ENCODE results near the gene SAMD4A. TPM values are rescaled to one million over a fixed set of nuclear protein-coding genes. Genes with fewer than 3 reads are reported as not detected.

Gene SAMD4A
- polyA plus RNA-seq, 3 donors: 3.2 to 8.6 (median 4.2) TPM

GRCh38 chr14:54730156-54730961 is 163.4 kb downstream of the SAMD4A start:
- no peaks in the 10 kb centered on the region for H3K9me3 ChIP-seq (replicated peaks in 1 of 2; ENCODE audit: control insufficient read depth in 1 of 2, insufficient read depth in 1 of 2, low read length in 2 of 2)
- no peaks in the 10 kb centered on the region for H3K27me3 Mint-ChIP-seq (ENCODE audit: low read depth in 3 of 3)
- H3K9me3 Mint-ChIP-seq: no peaks in the 10 kb centered on the region
- no peaks in the 10 kb centered on the region for H3K27me3 ChIP-seq (ENCODE audit: control insufficient read depth in 2 of 2, insufficient read depth in 2 of 2, low read length in 2 of 2)
- no peak overlapping the region for H3K9ac ChIP-seq (ENCODE audit: insufficient read depth, low read length, poor library complexity, severe bottlenecking)
- peak overlapping the region; percentile 44 to 93 (median 85) for H3K27ac Mint-ChIP-seq
- H3K27ac ChIP-seq (ENCODE audit: low read depth in 1 of 2, low read length in 2 of 2): peak overlapping the region; percentile 17 to 79
- H3K36me3 Mint-ChIP-seq: no peaks in the 10 kb centered on the region
- peaks cover 17% of the 10 kb centered on the region for H3K4me1 Mint-ChIP-seq
- no peaks in the 10 kb centered on the region for H3K36me3 ChIP-seq (replicated peaks in 1 of 2; ENCODE audit: control insufficient read depth in 1 of 2, insufficient read depth in 2 of 2, low read length in 2 of 2)
- H3K4me3 Mint-ChIP-seq: peak overlapping the region; percentile 59 to 85
- H4K20me1 ChIP-seq (ENCODE audit: insufficient read depth, low read length): no peaks in the 10 kb centered on the region
- intact Hi-C loops (cut with micrococcal nuclease): no loop called here
- H3K79me2 ChIP-seq (ENCODE audit: insufficient read depth, low read length): no peaks in the 10 kb centered on the region
- peak; percentile 68 to 78 (median 69) for DNase-seq
- H3K4me1 ChIP-seq (ENCODE audit: control insufficient read depth in 1 of 2, insufficient read depth in 2 of 2, low read length in 2 of 2): peaks cover 14 to 15% of the 10 kb centered on the region in 2 donors
- 0% methylated on average over 2 of the region's 6 CpGs for WGBS (ENCODE audit: insufficient coverage)
- TF ChIP-seq CTCF (IDR thresholded peaks at IDR 0.05): no peak
- H3K4me2 ChIP-seq (replicated peaks; ENCODE audit: extremely low read depth, low read length, poor library complexity, severe bottlenecking): peak overlapping the region; percentile 61
- peak overlapping the region in 2 of 3 experiments; percentile 25 to 48 for H3K4me3 ChIP-seq (replicated peaks in 1 of 3; ENCODE audit: low read depth in 2 of 3, low read length in 3 of 3)
- H2AFZ ChIP-seq (ENCODE audit: insufficient read depth, low read depth, low read length, poor library complexity, severe bottlenecking): peak overlapping the region; percentile 52

GRCh38 chr14:54734966-54735365 is 168.0 kb downstream of the SAMD4A start:
- Mint-ChIP-seq H3K27me3 (ENCODE audit: low read depth in 3 of 3) (peaks cover 0 to 3% (median 0%) of the 10 kb centered on the region in 3 donors), H3K27ac (no peak overlapping the region), H3K9me3 (peaks cover 0 to 2% (median 0%) of the 10 kb centered on the region in 7 donors), H3K36me3 (no peaks in the 10 kb centered on the region), H3K4me1 (peaks cover 12% of the 10 kb centered on the region), H3K4me3 (no peak overlapping the region)
- no peak overlapping the region for H3K27ac ChIP-seq (ENCODE audit: low read depth in 1 of 2, low read length in 2 of 2)
- H4K20me1 ChIP-seq (ENCODE audit: insufficient read depth, low read length): no peaks in the 10 kb centered on the region
- intact Hi-C loops (cut with micrococcal nuclease): no loop called here
- 90% methylated on average over 3 of the region's 6 CpGs for WGBS (ENCODE audit: insufficient coverage)
- H3K9ac ChIP-seq (ENCODE audit: insufficient read depth, low read length, poor library complexity, severe bottlenecking): no peak overlapping the region
- H3K27me3 ChIP-seq (ENCODE audit: control insufficient read depth in 2 of 2, insufficient read depth in 2 of 2, low read length in 2 of 2): no peaks in the 10 kb centered on the region
- H2AFZ ChIP-seq (ENCODE audit: insufficient read depth, low read depth, low read length, poor library complexity, severe bottlenecking): no peak overlapping the region
- no peak overlapping the region for H3K4me2 ChIP-seq (replicated peaks; ENCODE audit: extremely low read depth, low read length, poor library complexity, severe bottlenecking)
- no peaks in the 10 kb centered on the region for H3K9me3 ChIP-seq (replicated peaks in 1 of 2; ENCODE audit: control insufficient read depth in 1 of 2, insufficient read depth in 1 of 2, low read length in 2 of 2)
- TF ChIP-seq CTCF (IDR thresholded peaks at IDR 0.05): no peak
- no peak overlapping the region for H3K4me3 ChIP-seq (replicated peaks in 1 of 3; ENCODE audit: low read depth in 2 of 3, low read length in 3 of 3)
- no peak for DNase-seq
- peaks cover 9 to 10% of the 10 kb centered on the region in 2 donors for H3K4me1 ChIP-seq (ENCODE audit: control insufficient read depth in 1 of 2, insufficient read depth in 2 of 2, low read length in 2 of 2)
- no peaks in the 10 kb centered on the region for H3K36me3 ChIP-seq (replicated peaks in 1 of 2; ENCODE audit: control insufficient read depth in 1 of 2, insufficient read depth in 2 of 2, low read length in 2 of 2)
- H3K79me2 ChIP-seq (ENCODE audit: insufficient read depth, low read length): no peaks in the 10 kb centered on the region
